GM20000 (cell line): Measurements from ENCODE around the gene VCY1B.
"Not testable (repeated sequence)": the region's sequence is repeated elsewhere in the genome, so short reads cannot be mapped to it uniquely, and the experiment has no call there.

ENCODE experiments used
- DNase-seq: peaks from one replicate; pipeline ENCODE4 v3.0.0; 2012; ENCODE audit warnings: low spot score
- CTCF ChIP-seq: IDR thresholded peaks from 2 replicates; pipeline ENCODE4 v1.5.1; 2012; ENCODE audit warnings: mild to moderate bottlenecking, control low read depth; ENCODE audit errors: extremely low read depth, missing control alignments

The VCY1B gene

GRCh38 chrY:14055927-14056326, at the start of gene VCY1B:
Gene VCY1B, plus strand, starts transcription at chrY:14056227. Its CDS starts 63 bp downstream, at chrY:14056290.
- DNase-seq, result not testable (repeated sequence)

- DNase-seq, result not testable (repeated sequence)
These were observed 44.1 kb upstream of the VCY1B start for GRCh38 chrY:14011916-14012315.

GRCh38 chrY:14030395-14030794, 25.6 kb upstream of the VCY1B start:
- not testable (repeated sequence) for DNase-seq

- no peak for DNase-seq
- no peak for TF ChIP-seq CTCF
These were observed 29.9 kb downstream of the VCY1B start for GRCh38 chrY:14085877-14086276.
